Astrocyte (in vitro differentiated cells and primary cell): Measurements from ENCODE around the gene PPP1R13B.

Experiments used
- CTCF ChIP-seq: IDR thresholded peaks from 2 replicates; pipeline ENCODE4 v1.5.1; 2011; ENCODE audit warnings: low read depth, mild to moderate bottlenecking, inconsistent platforms, low read length, moderate library complexity; ENCODE audit not compliant: insufficient read depth
- EZH2 ChIP-seq: IDR thresholded peaks from 2 replicates; pipeline ENCODE4 v1.6.1; 2012; ENCODE audit warnings: mild to moderate bottlenecking, low read length, inconsistent platforms; ENCODE audit not compliant: insufficient read depth

GRCh38 chr14:103725739-103726395, 121.5 kb downstream of the PPP1R13B start:
- TF ChIP-seq CTCF (no peak), EZH2 (no peak)
